DMS153 (cell line): ENCODE measurements around the gene CACNA2D3.

ENCODE experiments used
- DNase-seq: peaks from one replicate; lab custom pipeline; 2025; lab: John Stamatoyannopoulos, UW

CACNA2D3 gene

DNA sequence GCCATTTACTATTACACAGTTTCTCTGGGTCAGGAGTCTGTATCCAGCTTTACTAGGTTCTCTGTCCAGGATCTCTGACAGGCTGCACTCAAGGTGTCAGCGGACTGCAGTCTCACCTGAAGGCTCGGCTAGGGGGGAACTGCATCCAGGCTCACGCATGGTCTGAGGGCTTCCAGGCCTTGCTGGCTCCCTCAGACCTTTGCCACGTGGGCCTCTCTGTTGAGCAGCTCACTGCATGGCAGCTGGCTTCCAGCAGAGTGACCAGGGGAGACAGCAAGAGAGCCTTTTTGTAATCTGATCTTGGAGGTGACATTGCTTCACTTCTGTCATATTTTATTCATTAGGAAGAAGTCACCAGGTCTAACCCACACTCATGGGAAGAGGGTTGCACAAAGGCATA lies 152.3 kb downstream of the CACNA2D3 start:
- DNase-seq, result no peak

DNA sequence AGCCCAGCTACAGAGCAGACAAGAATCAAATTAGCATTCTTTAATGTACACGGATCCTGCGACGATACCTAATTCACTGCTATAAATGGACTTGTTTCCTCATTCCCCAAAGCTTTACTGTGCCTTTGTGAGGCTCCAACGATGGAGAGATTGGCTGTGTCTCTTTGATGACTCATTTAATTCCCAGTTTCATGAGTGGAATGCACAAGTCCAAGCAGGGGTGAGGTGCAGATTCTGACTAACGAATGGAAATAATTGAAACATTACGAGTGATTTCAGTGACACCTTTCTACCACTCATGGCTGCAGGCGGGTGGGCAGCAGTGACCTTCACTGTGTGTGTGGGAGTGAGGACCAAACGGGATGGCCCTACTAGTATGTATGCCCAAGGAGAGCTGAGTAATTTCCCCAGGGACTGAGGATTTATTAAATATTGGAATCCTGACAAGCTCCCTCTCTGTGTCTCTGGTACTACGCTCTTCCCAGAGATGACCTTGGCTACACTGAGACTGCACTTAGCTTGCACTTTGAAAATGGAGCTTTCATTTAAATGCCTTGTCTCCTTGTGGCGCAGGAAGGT lies 156.7 kb downstream of the CACNA2D3 start:
- DNase-seq, result peak; percentile 27

DNA sequence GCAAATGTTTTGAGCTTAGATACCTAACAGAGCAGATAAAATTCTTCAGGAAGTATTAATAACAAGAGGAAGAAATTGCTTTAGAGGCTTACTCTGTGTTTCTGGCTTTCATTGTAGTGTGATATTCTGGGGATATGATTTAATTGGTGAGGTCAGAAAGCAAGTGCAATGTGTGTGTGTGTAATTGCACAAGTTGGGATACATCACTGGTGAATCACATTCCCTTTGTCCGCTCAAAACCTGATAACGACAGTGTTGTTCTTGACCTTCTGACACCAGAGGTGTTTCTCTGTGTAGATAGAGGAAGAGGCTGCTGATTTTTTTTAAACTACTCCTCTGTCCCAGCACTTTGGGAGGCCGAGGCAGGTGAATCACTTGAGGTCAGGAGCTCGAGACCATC lies 161.1 kb downstream of the CACNA2D3 start:
- DNase-seq, result no peak

GRCh38 chr3:54294214-54294613 lies 171.9 kb downstream of the CACNA2D3 start:
- DNase-seq, result no peak

GRCh38 chr3:54296531-54296930 lies 174.2 kb downstream of the CACNA2D3 start:
- DNase-seq, result no peak

DNA sequence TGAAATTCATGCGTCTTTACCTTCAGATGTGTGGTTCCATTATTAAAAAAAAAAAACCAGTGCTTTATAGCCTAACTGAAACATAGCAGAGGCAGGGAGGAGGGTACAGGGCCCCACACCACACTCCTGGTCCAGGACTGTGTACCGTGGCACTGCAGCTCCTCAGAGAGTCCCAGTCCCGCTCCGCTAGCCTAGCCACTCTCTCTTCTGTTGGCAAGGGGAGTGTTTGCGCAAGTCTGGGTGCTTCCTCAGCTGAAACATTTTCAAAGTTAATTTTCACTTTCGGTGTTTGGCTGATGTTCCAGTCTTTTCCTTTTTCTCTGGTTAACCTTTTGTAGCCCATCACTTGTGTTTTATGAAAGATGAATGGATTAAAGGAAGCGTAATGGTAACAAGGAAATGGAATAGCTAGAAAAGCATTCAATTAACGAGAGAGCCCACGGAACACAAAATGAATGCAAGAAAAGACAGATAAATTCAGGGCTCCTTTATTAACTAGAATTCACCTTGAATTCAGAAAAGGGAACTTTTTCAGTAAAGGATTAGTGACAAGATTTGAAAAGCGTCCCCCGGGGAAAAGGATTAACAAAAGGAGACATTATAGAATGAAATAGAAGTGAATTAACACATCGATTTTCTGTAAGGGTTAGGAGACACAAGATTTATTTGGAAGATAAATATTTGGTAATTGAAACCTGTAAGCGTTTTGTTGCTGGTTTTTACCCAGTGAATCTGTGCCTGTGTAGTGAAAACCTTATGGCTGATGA lies 177.0 kb downstream of the CACNA2D3 start:
- DNase-seq, result no peak

DNA sequence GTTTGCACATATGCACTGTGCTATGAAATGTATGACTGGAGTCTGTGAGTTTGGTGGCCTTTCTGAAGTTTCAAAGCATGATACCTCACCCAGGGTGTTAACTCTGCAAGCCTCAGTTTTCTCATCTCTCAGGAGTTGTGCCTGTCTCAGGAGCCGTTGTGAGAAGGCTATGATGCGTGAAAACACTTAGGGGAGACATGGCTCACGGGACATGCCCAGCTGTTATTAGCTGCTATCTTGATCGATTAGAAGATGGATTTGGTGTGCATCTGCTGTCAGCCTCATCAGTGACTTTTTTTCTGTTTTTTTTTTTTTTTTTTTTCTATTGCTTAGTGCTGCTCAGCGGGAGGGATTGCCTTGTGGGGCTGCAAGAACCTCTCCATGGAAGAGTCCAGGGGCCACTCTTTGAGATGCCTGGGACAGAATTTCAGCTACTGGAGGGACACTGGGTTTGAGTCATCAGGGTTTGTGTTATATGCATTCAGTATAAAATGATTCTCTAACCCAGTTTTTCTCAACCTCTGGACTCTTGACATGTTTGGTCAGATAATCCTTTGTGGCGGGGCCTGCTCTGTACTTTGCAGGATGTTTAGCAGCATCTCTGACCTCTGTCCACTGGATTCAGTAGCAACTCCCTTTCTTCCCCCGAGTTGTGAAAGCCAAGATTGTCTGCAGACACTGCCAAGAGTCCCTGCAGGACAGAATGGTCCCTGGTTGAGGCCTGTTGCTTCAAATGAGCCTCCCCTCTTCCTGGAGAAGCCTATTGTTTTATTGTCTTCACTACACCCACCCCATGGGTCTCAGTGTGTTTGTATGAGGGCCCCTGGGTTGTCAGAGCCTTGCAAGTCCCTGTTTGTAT lies 181.4 kb downstream of the CACNA2D3 start:
- DNase-seq, result no peak

DNA sequence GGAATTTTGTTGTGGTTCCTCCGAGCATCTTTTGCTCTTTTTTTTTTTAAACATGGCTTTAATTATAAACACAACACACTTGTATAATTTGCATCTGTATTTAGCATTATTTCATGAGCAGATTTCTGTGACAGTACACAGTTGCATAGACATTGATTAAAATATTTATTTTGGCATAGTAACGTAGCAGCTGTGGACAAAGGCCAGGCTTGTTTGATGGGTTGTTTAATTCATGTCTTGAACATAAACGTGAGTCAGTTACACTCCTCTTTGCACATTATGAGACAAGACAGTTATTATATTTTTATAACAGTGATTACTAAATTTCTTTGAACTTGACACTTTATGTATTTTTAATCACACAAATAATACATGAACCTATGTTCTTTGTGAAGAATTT lies 182.5 kb downstream of the CACNA2D3 start:
- DNase-seq, result no peak

DNA sequence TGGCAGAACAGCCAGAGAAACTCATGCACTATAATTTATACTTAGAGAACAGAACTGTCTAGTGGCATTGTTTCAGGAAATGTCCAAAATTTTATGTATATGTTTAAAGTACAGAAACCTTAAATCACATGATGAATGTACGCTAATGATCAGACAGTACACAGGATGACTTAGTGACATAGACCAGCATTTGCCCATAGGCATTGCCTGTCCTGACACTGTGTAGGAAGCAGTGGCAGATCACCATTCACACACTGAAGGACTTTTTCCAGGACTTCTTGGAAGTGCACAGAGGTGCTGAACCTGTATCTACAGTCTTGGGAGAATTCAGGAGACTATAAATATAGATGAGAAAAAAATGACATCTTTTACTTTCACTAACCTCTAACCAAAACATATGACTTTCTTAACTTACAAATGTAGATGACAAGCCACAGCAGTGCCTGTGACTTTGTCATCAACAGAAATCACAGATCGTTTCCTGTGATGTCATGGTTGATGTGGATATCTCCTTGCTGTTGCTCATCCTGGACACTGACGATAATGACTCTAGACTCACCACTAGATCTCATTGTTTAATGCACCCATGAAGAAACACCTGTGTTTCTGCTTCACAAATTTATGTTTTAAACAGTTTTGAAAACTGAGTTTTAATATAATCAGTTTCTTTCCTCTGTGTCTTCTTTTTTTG lies 183.2 kb downstream of the CACNA2D3 start:
- DNase-seq, result no peak

GRCh38 chr3:54307566-54308180 lies 185.3 kb downstream of the CACNA2D3 start:
- no peak for DNase-seq

GRCh38 chr3:54309601-54310000 lies 187.2 kb downstream of the CACNA2D3 start:
- DNase-seq, result no peak

- no peak for DNase-seq
Measured at GRCh38 chr3:54311211-54311747, 188.9 kb downstream of the CACNA2D3 start.

- DNase-seq, result no peak
Measured at GRCh38 chr3:54312156-54312899, 190.0 kb downstream of the CACNA2D3 start.

DNA sequence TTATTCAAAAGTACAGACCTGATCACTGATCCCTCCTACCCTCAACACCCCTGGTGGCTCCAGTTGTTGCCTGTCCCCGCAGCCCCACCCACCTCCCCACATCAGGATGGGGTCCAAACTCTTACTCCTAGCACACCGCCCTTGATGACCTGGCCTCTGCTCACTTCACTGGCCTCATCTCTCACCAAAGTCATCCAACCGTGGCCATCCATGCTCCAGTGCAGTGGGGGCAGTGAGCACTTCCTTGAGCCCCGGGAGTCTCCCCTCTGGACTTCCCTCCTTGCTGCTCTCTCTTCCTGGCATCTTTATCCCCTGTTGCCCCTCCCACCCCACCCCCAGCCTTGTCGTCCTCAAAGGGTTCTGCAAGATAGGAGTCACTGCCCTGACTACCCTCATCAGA lies 191.1 kb downstream of the CACNA2D3 start:
- DNase-seq, result no peak

DNA sequence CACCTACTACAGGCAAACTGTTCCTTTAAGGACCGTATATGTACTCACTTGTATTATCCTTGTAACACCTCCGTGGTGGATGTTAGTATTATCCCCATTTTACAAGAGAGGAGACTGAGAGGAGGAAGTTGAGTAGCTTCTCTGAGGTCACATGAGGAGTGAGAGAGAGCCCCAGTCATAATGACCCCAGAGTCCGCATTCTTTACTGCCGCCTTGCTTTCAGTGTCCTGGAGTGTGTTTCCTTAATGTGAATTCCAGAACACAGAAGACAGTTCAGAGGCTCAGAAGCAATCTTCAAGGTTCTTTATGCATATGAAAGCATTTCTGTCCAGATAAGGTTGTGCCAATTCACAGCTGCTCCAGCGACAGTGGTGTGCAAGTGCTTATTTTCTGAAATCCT lies 199.2 kb downstream of the CACNA2D3 start:
- DNase-seq, result no peak

DNA sequence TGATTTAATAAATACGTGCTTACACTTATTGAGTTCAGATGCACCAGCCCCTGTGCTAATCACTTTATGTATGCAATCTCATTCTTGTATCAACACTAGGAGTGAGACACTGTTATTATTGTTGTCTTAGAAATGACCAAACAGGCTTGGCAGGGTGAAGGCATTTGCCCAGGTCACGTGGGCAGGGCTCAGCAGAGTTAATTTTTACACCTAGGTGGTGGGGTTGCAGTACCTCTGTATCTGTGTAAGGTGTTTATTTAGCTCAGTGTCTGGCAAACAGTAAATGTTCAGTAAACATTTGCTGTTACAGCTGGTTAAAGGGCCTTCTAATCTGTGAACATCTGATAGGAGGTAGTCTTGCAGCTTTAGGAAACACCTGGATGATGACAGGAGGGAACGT lies 200.0 kb downstream of the CACNA2D3 start:
- DNase-seq, result peak; percentile 37

- no peak for DNase-seq
Measured at GRCh38 chr3:54324103-54324502, 201.8 kb downstream of the CACNA2D3 start.

GRCh38 chr3:54326951-54327350 lies 204.6 kb downstream of the CACNA2D3 start:
- no peak for DNase-seq

- DNase-seq, result no peak
Measured at GRCh38 chr3:54331341-54331740, 209.0 kb downstream of the CACNA2D3 start.

DNA sequence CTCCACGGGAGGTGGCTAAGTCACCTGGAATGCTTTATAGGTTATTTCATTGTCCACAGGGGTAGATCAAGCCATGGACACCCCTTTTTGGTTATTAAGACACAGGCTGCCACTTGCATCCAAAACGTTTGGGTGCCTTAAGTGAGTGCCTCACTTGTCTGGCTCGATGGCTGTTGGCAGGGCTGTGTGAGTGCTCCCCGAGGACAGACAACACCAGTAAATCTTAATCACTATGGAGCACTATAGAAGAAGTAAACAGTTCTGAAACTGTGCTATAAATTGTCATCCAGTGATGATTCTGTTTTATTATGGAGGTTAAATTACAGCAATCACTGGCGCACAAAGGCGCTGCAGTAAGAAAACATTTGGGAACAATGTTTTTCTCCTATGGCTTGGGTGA lies 215.5 kb downstream of the CACNA2D3 start:
- DNase-seq, result no peak

DNA sequence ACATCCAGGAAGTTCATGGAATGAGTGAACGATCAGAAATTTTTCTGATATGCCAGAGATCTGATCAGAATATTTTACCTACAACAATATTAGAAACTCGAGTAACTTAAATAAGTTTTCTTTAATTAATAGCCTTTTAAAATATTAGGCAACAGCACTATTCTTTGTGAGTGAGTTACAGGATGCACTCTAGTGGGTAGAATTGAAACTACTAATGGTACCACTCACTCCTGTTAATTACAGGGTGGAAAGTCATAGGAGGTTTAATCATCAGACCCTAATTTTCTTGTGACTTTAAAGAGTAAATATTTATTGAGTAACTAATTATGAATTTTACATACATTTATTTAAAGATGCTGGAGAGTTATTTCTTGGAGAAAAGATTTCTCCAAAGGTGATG lies 217.3 kb downstream of the CACNA2D3 start:
- DNase-seq, result no peak
